HL-60/S4 treated with retinoic acid at 250 ng/mL for 4 days and 3 days (cell line): ENCODE data around the gene TEX22.

Experiments used
- in situ Hi-C: fragments of 300-500 bp; cut with MboI; formaldehyde crosslinking; loops from 2 replicates; pipeline ENCODE4 v1.7.0; 2022; ENCODE audit warnings: low sequenced_read_pairs

Gene TEX22

GRCh38 chr14:105365101-105365500 is 33.2 kb upstream of the TEX22 start:
- in situ Hi-C loops: loop anchor here (25.0 kb wide), 1 partner anchor 122 kb away; the partner anchor contains the start of genes CRIP1 and TEDC1

DNA sequence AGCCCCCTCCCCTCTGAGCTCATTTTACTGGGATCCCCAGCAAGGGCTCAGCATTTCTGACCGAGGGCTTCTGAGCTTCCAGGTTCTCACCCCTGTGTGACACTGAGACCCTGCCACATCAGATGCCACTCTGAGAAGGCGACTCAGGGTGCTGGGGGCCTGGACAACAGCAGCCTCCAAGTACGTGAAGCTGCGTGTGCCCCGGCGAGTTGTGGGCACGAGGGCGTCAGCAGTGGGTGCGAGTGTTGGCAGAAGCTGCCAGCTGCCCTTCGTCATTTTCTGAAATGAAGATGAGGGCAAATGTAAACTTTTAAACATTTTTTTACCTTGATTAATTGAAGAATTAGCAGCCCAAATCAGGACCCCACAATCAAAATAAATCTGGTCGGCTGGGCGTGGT is 32.7 kb upstream of the TEX22 start:
- in situ Hi-C loops: loop anchor here (25.0 kb wide), 1 partner anchor 122 kb away; the partner anchor contains the start of genes CRIP1 and TEDC1

- in situ Hi-C loops: loop anchor here (25.0 kb wide), 1 partner anchor 121 kb away; the partner anchor contains the start of genes CRIP1 and TEDC1
These were observed 31.8 kb upstream of the TEX22 start for GRCh38 chr14:105366386-105367074.

- in situ Hi-C loops: loop anchor here (25.0 kb wide), 1 partner anchor 120 kb away; the partner anchor contains the start of genes CRIP1 and TEDC1
These were observed 31.0 kb upstream of the TEX22 start for GRCh38 chr14:105367116-105368031.

DNA sequence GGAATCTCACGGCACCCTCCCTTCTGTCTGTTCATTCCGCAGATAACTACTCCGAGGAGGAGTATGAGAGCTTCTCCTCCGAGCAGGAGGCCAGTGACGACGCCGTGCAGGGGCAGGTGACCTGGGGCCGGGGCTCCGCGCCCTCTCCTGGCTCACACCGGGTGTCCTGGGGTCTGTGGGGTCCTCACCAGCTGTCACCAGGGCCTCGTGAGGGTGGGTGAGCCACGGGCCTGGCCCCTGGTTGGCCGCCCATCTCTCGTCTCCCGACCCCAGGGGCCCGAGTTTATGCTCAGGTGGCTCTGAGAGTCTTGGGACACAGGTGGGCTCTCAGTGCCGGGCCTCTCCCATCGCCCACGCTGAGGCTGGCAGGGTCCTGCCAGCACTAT is 30.3 kb upstream of the TEX22 start:
- in situ Hi-C loops: loop anchor here (25.0 kb wide), 1 partner anchor 119 kb away; the partner anchor contains the start of genes CRIP1 and TEDC1

DNA sequence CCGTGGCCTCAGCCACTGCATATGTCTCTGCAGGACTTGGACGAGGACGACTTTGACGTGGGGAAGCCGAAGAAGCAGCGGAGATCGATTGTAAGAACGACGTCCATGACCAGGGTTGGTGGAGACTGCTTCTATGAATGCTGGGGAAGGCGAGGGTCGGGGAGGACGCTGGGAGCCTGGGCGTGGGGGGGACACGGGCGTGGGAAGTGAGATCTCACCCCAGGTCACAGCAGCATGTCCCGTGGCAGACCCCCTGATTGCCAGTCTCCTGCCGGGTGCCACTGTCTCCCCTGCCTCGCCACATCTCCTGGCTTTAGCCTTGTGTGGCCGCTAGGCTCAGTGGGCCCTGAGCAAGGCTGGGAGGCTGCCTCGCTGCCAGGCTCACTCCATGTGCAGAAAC is 29.9 kb upstream of the TEX22 start:
- in situ Hi-C loops: loop anchor here (25.0 kb wide), 1 partner anchor 119 kb away; the partner anchor contains the start of genes CRIP1 and TEDC1

- in situ Hi-C loops: loop anchor here (25.0 kb wide), 1 partner anchor 118 kb away; the partner anchor contains the start of genes CRIP1 and TEDC1
These were observed 29.3 kb upstream of the TEX22 start for GRCh38 chr14:105368910-105369652.

GRCh38 chr14:105369653-105370040 is 28.7 kb upstream of the TEX22 start:
- in situ Hi-C loops: loop anchor here (25.0 kb wide), 1 partner anchor 118 kb away; the partner anchor contains the start of genes CRIP1 and TEDC1

DNA sequence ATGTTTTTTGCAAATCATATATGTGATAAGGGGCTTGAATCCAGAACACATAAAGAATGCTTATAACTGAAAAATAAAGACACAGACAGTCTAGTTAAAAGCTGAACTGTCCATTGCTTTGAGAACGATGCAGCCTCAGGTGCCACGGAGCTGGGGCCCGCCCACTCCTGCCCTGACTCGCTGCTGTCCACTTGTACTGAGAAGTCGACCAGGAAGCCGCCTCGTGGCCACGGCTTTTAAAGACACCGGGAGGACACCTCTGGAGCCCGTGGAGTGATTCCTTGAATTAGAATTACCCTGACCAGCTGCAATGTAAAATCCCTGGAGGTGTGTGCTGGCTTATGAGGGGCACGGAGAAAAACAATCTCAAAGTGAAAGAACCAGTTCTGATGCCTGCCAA is 23.9 kb upstream of the TEX22 start:
- in situ Hi-C loops: loop anchor here (25.0 kb wide), 1 partner anchor 113 kb away; the partner anchor contains the start of genes CRIP1 and TEDC1

GRCh38 chr14:105375635-105376057 is 22.7 kb upstream of the TEX22 start:
- in situ Hi-C loops: no loop called here

GRCh38 chr14:105376521-105377440 is 21.6 kb upstream of the TEX22 start:
- in situ Hi-C loops: no loop called here

- in situ Hi-C loops: no loop called here
These were observed 20.7 kb upstream of the TEX22 start for GRCh38 chr14:105377555-105378182.

DNA sequence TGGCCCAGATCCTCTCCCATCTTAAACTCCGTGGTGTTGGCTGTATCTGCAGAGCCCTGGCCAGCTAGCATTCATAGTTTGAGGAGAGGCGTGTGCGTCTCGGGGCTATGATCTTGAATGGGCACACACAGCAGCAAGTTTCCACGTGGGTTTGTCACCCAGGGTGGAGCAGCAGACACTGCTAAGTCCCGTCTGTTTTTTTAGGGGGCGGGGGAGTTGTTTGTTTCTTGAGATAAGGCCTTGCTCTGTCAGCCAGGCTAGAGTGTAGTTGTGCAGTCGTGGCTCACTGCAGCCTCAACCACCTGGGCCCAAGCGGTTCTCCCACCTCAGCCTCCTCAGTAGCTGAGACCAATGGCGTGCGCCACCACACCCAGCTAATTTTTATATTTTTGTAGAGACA is 20.1 kb upstream of the TEX22 start:
- in situ Hi-C loops: no loop called here

DNA sequence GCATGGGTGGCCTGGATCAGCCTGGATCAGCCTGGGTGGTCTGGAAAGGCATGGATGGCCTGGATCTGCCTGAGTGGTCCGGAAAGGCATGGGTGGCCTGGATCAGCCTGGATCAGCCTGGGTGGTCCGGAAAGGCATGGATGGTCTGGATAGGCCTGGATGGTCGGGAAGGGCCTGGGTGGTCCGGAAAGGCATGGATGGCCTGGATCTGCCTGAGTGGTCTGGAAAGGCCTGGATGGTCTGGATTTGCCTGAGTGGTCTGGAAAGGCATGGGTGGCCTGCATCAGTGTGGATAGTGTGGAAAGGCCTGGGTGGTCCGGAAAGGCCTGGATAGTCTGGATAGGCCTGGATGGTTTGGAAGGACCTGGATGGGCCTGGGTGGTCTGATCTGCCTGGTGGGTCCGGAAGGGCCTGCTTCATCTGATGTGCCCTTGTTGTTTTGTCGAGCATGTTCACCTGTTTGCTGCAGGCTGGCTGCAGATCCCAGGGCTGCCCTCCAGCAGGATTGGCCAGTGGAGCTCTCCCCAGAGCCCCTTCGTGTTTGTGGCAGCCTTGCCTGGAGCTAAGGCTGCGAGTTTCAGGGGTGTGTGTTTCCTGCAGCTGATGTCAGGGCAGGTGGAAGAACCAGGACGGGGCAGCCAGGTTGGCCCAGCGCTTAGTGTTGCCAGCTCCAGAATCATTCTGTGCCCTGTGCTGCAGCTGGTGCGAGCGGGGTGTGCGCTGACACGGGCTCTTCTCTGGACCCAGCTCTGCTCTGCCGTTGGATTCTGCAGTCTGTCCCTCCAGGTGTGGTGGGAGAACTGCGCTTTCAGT is 19.3 kb upstream of the TEX22 start:
- in situ Hi-C loops: no loop called here

GRCh38 chr14:105379946-105380345 is 18.4 kb upstream of the TEX22 start:
- in situ Hi-C loops: no loop called here

DNA sequence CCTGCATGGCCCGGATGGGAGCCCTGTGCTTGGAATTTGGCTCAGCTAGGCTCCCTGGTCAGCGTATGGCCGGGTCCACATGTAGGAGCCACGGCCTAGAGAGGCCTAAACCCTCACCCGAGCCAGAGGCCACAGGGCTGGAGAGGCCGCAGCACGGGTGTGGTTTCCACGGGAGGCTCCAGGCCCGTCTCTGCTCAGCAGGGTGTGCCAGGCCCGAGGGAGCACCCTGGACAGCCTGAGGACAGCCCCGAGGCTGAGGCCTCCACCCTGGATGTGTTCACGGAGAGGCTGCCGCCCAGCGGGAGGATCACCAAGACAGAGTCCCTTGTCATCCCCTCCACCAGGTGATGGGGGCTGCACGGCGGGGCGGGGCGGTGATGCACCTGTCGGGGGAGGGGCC is 17.6 kb upstream of the TEX22 start:
- in situ Hi-C loops: no loop called here

DNA sequence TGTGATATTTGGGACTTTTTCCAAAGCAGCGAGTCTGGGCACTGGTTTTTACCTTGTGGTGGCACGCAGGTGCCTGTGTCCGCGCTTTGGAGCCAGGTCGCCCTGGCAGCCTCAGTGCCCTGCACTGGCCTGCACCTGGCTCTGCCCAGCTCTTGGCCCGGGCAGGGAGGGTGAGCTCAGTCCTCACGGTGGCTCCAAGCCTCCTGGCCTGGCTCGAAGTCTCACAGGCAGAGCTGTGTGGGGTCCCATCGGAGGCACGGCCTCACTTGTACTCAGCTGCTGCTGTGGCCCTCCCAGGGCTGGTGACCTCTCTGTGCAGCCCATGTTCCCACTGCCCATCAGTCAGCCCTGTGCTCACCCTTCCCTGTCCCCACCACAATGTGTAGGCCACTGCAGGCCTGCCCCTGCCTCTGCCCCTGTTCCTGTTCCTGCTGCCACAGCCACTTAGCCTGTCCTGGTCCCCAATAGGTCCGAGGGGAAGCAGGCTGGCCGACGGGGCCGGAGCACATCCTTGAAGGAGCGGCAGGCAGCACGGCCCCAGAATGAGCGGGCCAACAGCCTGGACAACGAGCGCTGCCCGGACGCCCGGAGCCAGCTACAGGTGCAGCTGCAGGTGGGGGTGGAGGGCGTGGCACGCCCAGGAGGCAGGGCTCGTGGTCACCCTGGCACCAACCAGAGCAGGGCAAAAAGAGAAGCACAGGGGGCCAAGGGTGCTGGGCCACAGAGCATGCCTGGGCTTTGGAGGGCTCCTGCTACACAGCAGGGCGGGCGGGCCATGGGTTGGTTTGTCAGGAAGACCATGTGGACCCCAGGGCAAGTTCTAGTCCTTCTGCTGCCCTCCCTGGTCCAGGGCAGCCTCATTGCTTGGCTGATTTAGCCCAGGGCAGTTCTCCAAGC is 16.6 kb upstream of the TEX22 start:
- in situ Hi-C loops: no loop called here
